Endothelial cell (in vitro differentiated cells): ENCODE data around the gene SNAPC3. TPM values are rescaled to one million over a fixed set of nuclear protein-coding genes. Genes with fewer than 3 reads are reported as not detected.

Source experiments
- DNase-seq: peaks from one replicate; pipeline ENCODE4 v3.0.0; 2021; ENCODE audit warnings: low spot score
- H3K27ac Mint-ChIP-seq: one replicate; pipeline ENCODE4 v1.8.0; 2021; ENCODE audit warnings: mixed read lengths, inconsistent platforms; ENCODE audit not compliant: unreplicated experiment
- H3K27me3 Mint-ChIP-seq: one replicate; pipeline ENCODE4 v1.8.0; 2021; ENCODE audit warnings: mild to moderate bottlenecking, moderate library complexity, mixed read lengths, inconsistent platforms; ENCODE audit not compliant: unreplicated experiment
- H3K36me3 Mint-ChIP-seq: one replicate; pipeline ENCODE4 v1.8.0; 2021; ENCODE audit warnings: mild to moderate bottlenecking, low read depth, mixed read lengths, inconsistent platforms; ENCODE audit not compliant: unreplicated experiment
- H3K4me1 Mint-ChIP-seq: one replicate; pipeline ENCODE4 v1.8.0; 2021; ENCODE audit warnings: mild to moderate bottlenecking, mixed read lengths, inconsistent platforms; ENCODE audit not compliant: unreplicated experiment
- H3K4me3 Mint-ChIP-seq: one replicate; pipeline ENCODE4 v1.8.0; 2021; ENCODE audit warnings: mild to moderate bottlenecking, mixed read lengths, inconsistent platforms; ENCODE audit not compliant: unreplicated experiment
- H3K9me3 Mint-ChIP-seq: one replicate; pipeline ENCODE4 v1.8.0; 2021; ENCODE audit warnings: mixed read lengths, inconsistent platforms; ENCODE audit not compliant: unreplicated experiment
- CTCF ChIP-seq: fragments of 200-600 bp; sonication (generic); IDR thresholded peaks from one replicate; pipeline ENCODE4 v1.5.0; 2021; ENCODE audit warnings: antibody characterized with exemption; ENCODE audit not compliant: unreplicated experiment
- total RNA-seq: library from RNA; stranded (reverse); fragmentation: NEBNext Ultra II Directional; extraction: Animal tissue kit (Norgen Biotek cat#: 25700); gene quantifications from one replicate; pipeline ENCODE4 v1.2.1, GENCODE V29; 2021; ENCODE audit not compliant: unreplicated experiment

SNAPC3 gene
- total RNA-seq, 1 donor from 2014 or later: 31.8 TPM

- H3K4me3 Mint-ChIP-seq: peak overlapping the region; percentile 99
- peaks cover 13% of the 10 kb centered on the region for H3K36me3 Mint-ChIP-seq
- TF ChIP-seq CTCF: no peak
- H3K27ac Mint-ChIP-seq: peak overlapping the region; percentile 97
- peaks cover 12% of the 10 kb centered on the region for H3K27me3 Mint-ChIP-seq
- H3K4me1 Mint-ChIP-seq: peaks cover 32% of the 10 kb centered on the region
- H3K9me3 Mint-ChIP-seq: no peaks in the 10 kb centered on the region
- peak; percentile 40 for DNase-seq
Measured at GRCh38 chr9:15509931-15510788, 87.5 kb downstream of the SNAPC3 start.

GRCh38 chr9:15510789-15511575 is 88.3 kb downstream of the SNAPC3 start, which contains the start of gene PSIP1:
Gene PSIP1, minus strand, starts transcription at chr9:15510970. Its CDS starts 782 bp downstream, at chr9:15510188.
- peak; percentile 75 for DNase-seq
- Mint-ChIP-seq H3K4me3 (peak within 1 kb of the TSS; percentile 99), H3K27ac (peak within 1 kb of the TSS; percentile 98), H3K4me1 (peaks cover 32% of the 10 kb centered on the region), H3K36me3 (peaks cover 11% of the 10 kb centered on the region), H3K9me3 (no peaks in the 10 kb centered on the region), H3K27me3 (peaks cover 12% of the 10 kb centered on the region)
- peak; percentile 24 for TF ChIP-seq CTCF

Other genes with a start within 250 kb of the SNAPC3 start
- 10.3 TPM for gene TTC39B, start 115.7 kb upstream of the SNAPC3 start, total RNA-seq
- gene PSIP1, start 88.1 kb downstream of the SNAPC3 start, total RNA-seq: 128 TPM
- 6.5 TPM for gene CCDC171, start 130.2 kb downstream of the SNAPC3 start, total RNA-seq